ENCODE results near the gene ANGPTL1. TPM values are rescaled to one million over a fixed set of nuclear protein-coding genes. Genes with fewer than 3 reads are reported as not detected.

ANGPTL1 gene
- total and polyA plus RNA-seq, 10 of the 15 experiments (the other 5 are each of a cell fraction or from before 2014, with no cell fraction given), result not detected

GRCh38 chr1:178868706-178869105, 2.2 kb downstream of the ANGPTL1 start:
- no peak for TF ChIP-seq POLR2A (IDR thresholded peaks at IDR 0.05; ENCODE audit: low read depth, low read length)
- TF ChIP-seq CBFB (IDR thresholded peaks at IDR 0.05; ENCODE audit: low read depth), result no peak
- TF ChIP-seq CREM (IDR thresholded peaks at IDR 0.05; ENCODE audit: low read depth), result no peak
- no peak for TF ChIP-seq STAT1 (conservative IDR thresholded peaks at IDR 0.05)
- TF ChIP-seq MTA3 (IDR thresholded peaks at IDR 0.05; ENCODE audit: borderline replicate concordance, low read length), result no peak
- TF ChIP-seq BHLHE40 (IDR thresholded peaks at IDR 0.05; ENCODE audit: borderline replicate concordance in 1 of 2, low read depth in 2 of 2, low read length in 1 of 2), result no peak
- no peak for TF ChIP-seq TARDBP (IDR thresholded peaks at IDR 0.05; ENCODE audit: borderline replicate concordance)
- no peak for TF ChIP-seq REST (IDR thresholded peaks at IDR 0.05; ENCODE audit: low read depth, low read length)
- CTCF ChIA-PET, result interaction anchor here (1.5 kb wide), 1 partner anchor 12 kb away, joined by 5 read pairs; no protein-coding TSS in a partner anchor
- no peak for DNase-seq (ENCODE audit: low read depth, low spot score)

More at GRCh38 chr1:178868706-178869105, 2.2 kb downstream of the ANGPTL1 start:
- Histone ChIP-seq H3K27me3 (replicated peaks in 1 of 2; ENCODE audit: control insufficient read depth in 2 of 2, insufficient read depth in 2 of 2, low read length in 1 of 2) (no peaks in the 10 kb centered on the region), H4K20me1 (ENCODE audit: control insufficient read depth, insufficient read depth) (no peaks in the 10 kb centered on the region), H3K27ac (ENCODE audit: control insufficient read depth, insufficient read depth) (no peak overlapping the region), H3K9me3 (replicated peaks; ENCODE audit: control insufficient read depth, insufficient read depth, low read length) (no peaks in the 10 kb centered on the region), H3K4me2 (ENCODE audit: control insufficient read depth, insufficient read depth) (no peak overlapping the region), H3K4me1 (ENCODE audit: control insufficient read depth, insufficient read depth, low read length) (no peaks in the 10 kb centered on the region), H3K4me3 (no peak overlapping the region), H3K36me3 (ENCODE audit: control insufficient read depth in 2 of 2, insufficient read depth in 2 of 2, low read length in 1 of 2) (no peaks in the 10 kb centered on the region), H2AFZ (ENCODE audit: control insufficient read depth, low read depth, low read length) (no peak overlapping the region), H3K79me2 (ENCODE audit: control insufficient read depth, insufficient read depth, low read length) (no peaks in the 10 kb centered on the region), H3K9ac (ENCODE audit: control insufficient read depth, insufficient read depth, low read length) (no peak overlapping the region)
- ATAC-seq (no peak), FAIRE-seq (no peak)
- ChIA-PET SMC1A (ENCODE audit: uncharacterized antibody, unreplicated experiment) (interaction anchor here (1.4 to 2.8 kb wide), 2 partner anchors 8 to 12 kb away, joined by 4 to 8 read pairs; no protein-coding TSS in a partner anchor), POLR2A (no interaction called here), RAD21 (ENCODE audit: unreplicated experiment) (no interaction called here)
- intact Hi-C loops (cut with micrococcal nuclease; ENCODE audit: unreplicated experiment), result no loop called here
- BruUV-seq (replicated peaks), result no TSS peak
- 96% methylated on average over 1 of the region's 1 CpG for WGBS (ENCODE audit: insufficient coverage, insufficient replicate concordance, low lambda C conversion rate, missing lambda C conversion rate)
- in situ Hi-C loops (cut with MboI), result no loop called here

Measured in GM12878 (cell line).